Measurements from ENCODE around the gene OLR1. TPM values are rescaled to one million over a fixed set of nuclear protein-coding genes. Genes with fewer than 3 reads are reported as not detected.

Gene OLR1
- total and polyA plus RNA-seq, 2 of the 4 experiments (the other 2 are of a cell fraction), result 3.2 to 4.1 TPM

- Histone ChIP-seq H3K27ac (ENCODE audit: insufficient read depth, low read length) (peak overlapping the region; percentile 98), H4K8ac (ENCODE audit: low read depth in 2 of 2, low read length in 2 of 2) (peak overlapping the region; percentile 75 to 88; a peak in 3 of 4 replicates), H3K9ac (ENCODE audit: low read depth, low read length) (peak overlapping the region; percentile 89), H2AK9ac (replicated peaks; ENCODE audit: low read depth, low read length, poor library complexity) (no peak overlapping the region), H2BK15ac (ENCODE audit: low read depth, low read length) (no peak overlapping the region; the same call in 2 of the 3 replicates), H3K4me2 (ENCODE audit: low read depth, low read length) (peak overlapping the region; percentile 91), H3K23ac (ENCODE audit: low read depth, low read length) (peak overlapping the region; percentile 98), H4K5ac (ENCODE audit: low read depth, low read length) (peak overlapping the region; percentile 76), H3K27me3 (ENCODE audit: control insufficient read depth, insufficient read depth, low read length) (no peaks in the 10 kb centered on the region), H3K56ac (ENCODE audit: extremely low read depth, insufficient read depth, low read length) (peak overlapping the region; percentile 95), H3K79me1 (ENCODE audit: low read depth in 1 of 2, low read length in 2 of 2) (peaks cover 6 to 36% of the 10 kb centered on the region in 2 experiments; a peak in 3 of 4 replicates), H2BK5ac (ENCODE audit: low read depth, low read length, poor library complexity, severe bottlenecking) (peak overlapping the region; percentile 88), H3K18ac (ENCODE audit: low read depth, low read length) (peak overlapping the region; percentile 85), H4K20me1 (ENCODE audit: insufficient read depth, low read length) (peaks cover 26% of the 10 kb centered on the region), H2AK5ac (ENCODE audit: low read depth, low read length) (no peak overlapping the region; the same call in 1 of the 2 replicates), H2BK20ac (ENCODE audit: low read depth, low read length) (no peak overlapping the region), H3K14ac (replicated peaks; ENCODE audit: low read depth, low read length) (peak overlapping the region; percentile 98), H3K9me3 (ENCODE audit: control insufficient read depth, insufficient read depth, low read length) (no peaks in the 10 kb centered on the region), H3K4ac (ENCODE audit: low read depth, low read length) (peak overlapping the region; percentile 96), H3K4me3 (ENCODE audit: insufficient read depth, low read depth, low read length) (peak overlapping the region; percentile 89), H2AFZ (replicated peaks; ENCODE audit: low read length, poor library complexity) (no peak overlapping the region), H4K91ac (ENCODE audit: insufficient read depth, low read depth, low read length) (peak overlapping the region; percentile 98; the same call in 1 of the 2 replicates), H2BK120ac (ENCODE audit: low read depth, low read length) (0 out of 2 replicates have a peak overlapping the region, but pooled peaks have one; percentile 94), H3K36me3 (ENCODE audit: control insufficient read depth, insufficient read depth, low read length) (peaks cover 15% of the 10 kb centered on the region), H3K9me1 (ENCODE audit: insufficient read depth, low read length) (peaks cover 7% of the 10 kb centered on the region), H3K4me1 (ENCODE audit: control insufficient read depth, insufficient read depth, low read length) (peaks cover 3% of the 10 kb centered on the region; the same call in 1 of the 2 replicates)
- POLR2A ChIA-PET (ENCODE audit: unreplicated experiment), result interaction anchor here (0.5 to 1.4 kb wide), 7 partner anchors 10 to 61 kb away, joined by 3 to 23 read pairs (median 4); no protein-coding TSS in a partner anchor
- dilution Hi-C loops (cut with HindIII; ENCODE audit: low sequenced_read_pairs, unreplicated experiment) (no loop called here), intact Hi-C loops (cut with micrococcal nuclease) (loop anchor here (1.0 to 10.0 kb wide), 5 partner anchors 61 to 470 kb away; partner anchors contain the start of genes CLEC12B and CLEC2B), in situ Hi-C loops (cut with MboI; ENCODE audit: low sequenced_read_pairs) (no loop called here)
- TF ChIP-seq ELK1 (IDR thresholded peaks at IDR 0.05; ENCODE audit: borderline replicate concordance, low read depth, low read length) (no peak), FOS (IDR thresholded peaks at IDR 0.05; ENCODE audit: low read depth, low read length) (no peak), POLR2A (IDR thresholded peaks at IDR 0.05; ENCODE audit: low read depth, low read length) (no peak), NFE2L2 (IDR thresholded peaks at IDR 0.05; ENCODE audit: low read depth, low read length) (no peak), CHD1 (IDR thresholded peaks at IDR 0.05; ENCODE audit: low read depth, low read length) (peak; percentile 1; the same call in 1 of the 2 replicates)
- DNase-seq (peak; percentile 72), ATAC-seq (ENCODE audit: low read depth) (0 out of 2 replicates have a peak, but pooled peaks have one; percentile 3)
- CTCF ChIA-PET, result interaction anchor here (0.6 to 1.4 kb wide), 4 partner anchors 10 to 485 kb away, joined by 3 to 10 read pairs (median 3); no protein-coding TSS in a partner anchor
- BruUV-seq (replicated peaks), result TSS peak; percentile 69
- no CpG with 5 or more reads among the region's 10 CpGs for WGBS, 2 experiments (ENCODE audit: extremely low coverage in 2 of 2, insufficient read length in 1 of 2)
These were observed 42.4 kb upstream of the OLR1 start for GRCh38 chr12:10214136-10214894.

All from IMR-90 (cell line).